Dedifferentiated amniotic fluid mesenchymal stem cell (primary cell): ENCODE results near the gene TPCN1.

Experiments used
- DNase-seq: peaks from one replicate; pipeline ENCODE4 v3.0.0-alpha.2; 2016; ENCODE audit errors: extremely low spot score

Gene TPCN1

DNA sequence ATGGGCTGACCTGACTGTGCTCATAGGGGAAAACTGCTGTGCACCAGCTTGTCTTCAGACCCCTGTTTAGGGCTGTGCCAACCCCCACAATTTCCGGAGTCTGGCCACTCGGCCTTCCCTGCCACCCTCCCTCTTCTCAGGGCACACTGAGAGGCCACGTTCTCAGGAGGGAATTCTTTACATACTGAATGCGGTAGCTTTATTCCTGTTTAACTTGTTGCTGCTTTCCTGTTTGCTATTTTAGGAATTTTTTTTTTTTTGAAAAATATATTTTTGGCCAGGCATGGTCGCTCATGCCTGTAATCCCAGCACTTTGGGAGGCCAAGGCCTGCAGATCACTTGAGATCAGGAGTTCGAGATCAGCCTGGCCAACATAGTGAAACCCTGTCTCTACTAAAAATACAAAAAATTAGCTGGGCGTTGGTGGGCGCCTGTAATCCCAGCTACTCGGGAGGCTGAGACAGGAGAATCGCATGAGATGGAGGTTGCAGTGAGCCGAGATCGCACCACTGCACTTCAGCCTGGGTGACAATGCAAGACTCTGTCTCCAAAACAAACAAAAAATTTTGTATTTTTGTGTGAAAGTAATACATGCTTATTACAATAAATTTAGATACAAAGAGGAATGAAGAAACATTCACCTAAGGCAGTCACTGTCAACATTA lies 39.5 kb downstream of the TPCN1 start:
- DNase-seq: no peak

DNA sequence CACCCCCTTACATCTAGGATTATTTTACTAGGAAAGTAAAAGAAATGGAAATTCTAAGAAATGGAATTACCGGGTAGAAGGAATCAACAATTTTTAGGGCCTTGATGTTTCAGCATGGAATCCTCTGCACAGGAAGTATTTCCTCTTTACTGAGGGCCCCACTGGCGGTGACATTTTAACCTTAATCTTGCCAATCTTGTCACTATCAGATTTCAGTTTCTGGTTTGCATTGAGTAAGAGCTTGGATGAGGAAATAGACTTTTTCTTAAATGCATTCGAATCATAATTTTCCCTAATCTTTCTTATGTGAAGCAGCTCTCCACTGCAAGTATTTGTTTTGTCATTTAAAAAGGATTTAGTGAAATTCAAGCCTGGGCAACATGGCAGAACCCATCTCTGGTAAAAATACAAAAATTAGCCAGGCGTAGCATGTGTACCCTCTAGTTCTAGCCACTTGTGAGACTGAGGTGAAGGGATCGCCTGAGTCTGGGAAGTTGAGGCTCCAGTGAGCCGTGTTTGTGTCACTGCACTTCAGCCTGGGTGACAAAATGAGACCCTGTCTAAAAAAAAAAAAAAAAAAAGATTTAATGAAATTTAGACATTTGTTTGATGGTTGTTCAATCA lies 40.7 kb downstream of the TPCN1 start:
- DNase-seq: no peak

DNA sequence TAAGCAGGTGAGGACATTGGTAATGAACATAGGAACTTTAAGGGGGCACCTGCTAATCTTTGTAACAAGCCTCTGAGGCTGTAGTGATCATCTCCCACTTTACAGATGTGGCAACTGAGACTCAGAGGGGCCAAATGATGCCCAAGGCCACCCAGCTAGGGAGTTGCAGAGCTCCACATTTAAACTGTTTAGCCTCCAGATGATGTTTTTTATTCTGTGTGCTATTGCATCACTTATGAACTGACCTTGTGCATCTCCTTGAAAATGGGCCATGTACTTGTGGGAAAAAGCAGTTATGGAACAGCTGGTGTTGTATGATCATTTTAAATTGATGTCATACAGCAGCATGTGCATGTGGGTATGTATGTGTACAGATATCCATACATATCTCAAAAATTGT lies 41.4 kb downstream of the TPCN1 start:
- DNase-seq: no peak

DNA sequence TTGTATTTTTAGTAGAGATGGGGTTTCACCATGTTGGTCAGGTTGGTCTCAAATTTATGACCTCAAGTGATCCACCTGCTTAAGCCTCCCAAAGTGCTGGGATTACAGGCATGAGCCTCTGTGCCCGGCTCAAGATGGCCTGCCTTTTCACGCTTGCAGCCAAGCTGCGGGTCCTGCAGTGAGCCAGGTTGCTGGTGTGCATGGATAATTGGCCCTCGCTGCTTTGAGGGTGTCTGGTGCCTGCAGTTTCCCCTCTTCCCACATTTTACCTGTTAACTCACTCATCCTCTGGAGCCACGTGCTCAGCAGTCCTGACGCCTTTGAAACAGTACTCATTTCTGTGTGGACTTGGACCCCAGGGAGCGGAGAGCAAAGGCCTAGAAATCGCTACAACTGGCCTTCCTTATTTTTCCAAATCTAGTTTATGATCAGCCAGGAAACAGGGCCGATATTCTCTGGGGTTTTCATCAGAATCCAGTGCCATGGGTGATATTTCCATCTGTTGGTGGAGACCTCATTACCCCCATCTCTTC lies 42.2 kb downstream of the TPCN1 start:
- DNase-seq: no peak

DNA sequence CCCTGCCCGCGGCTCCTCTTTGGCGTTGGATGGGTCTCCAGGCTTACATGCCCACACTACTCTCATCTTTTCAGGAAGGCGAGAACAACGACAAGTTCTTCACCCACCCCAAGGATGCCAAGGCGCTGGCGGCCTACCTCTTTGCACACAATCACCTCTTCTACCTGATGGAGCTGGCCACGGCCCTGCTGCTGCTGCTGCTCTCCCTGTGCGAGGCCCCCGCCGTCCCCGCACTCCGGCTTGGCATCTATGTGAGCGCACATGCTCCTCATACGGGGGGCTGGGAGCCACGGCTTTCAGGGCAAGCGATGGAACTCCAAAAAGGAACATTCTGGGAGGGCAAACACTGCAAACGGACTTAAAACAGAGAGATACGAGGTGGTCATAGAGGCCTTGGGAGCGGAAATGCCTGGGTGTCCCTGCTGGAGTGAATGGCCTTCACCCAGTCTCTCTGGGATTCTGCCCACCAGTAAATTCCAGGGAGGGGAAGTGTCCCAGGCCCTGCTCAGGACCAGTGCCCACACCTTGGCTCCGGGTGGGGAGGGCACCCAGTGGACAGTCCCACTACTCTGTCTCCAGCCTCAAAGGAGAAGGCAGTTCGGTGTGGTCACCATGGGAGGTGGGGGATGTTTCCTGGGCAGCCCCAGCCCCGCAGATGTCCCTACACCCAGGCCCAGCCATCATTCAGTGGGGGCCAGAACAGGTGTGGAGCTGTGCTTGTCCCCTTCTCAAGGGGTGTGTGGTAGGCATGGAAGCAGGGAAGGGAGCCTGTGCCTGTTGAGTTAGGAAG lies 45.0 kb downstream of the TPCN1 start:
- DNase-seq: no peak

DNA sequence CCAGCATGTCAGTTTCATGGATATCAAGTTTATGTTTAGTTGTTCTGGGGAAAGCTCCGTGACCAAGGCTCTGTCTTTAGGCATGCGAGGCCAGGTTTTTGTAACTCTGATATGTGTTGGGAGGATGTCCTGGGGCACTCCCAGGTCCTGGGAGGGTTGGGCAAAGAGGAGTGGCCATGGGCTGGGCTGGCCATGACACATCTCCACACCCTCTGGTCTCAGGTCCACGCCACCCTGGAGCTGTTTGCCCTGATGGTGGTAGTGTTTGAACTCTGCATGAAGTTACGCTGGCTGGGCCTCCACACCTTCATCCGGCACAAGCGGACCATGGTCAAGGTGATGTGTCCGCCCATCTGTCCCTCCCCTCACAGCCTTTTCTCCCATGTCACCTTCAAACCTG lies 46.4 kb downstream of the TPCN1 start:
- no peak for DNase-seq

DNA sequence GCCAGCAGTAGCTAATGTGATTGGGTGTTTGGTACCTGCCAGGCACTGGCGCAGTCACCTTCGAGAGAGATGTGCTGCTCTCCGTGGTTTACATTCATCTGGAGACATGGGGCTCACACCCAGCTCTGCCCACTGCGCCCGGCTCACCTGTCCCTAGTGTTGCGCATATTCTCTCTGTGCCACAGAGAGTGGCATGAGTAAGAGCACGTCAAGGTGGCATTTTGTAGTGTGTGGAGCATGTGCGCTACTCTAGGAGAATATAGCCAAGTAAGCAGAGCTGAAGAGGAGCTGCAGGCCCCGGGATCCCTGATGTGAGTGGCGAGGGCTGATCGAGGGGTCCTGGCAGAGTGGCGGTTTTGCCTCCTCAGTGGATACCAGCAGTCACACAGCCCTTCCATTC lies 46.9 kb downstream of the TPCN1 start:
- no peak for DNase-seq

DNA sequence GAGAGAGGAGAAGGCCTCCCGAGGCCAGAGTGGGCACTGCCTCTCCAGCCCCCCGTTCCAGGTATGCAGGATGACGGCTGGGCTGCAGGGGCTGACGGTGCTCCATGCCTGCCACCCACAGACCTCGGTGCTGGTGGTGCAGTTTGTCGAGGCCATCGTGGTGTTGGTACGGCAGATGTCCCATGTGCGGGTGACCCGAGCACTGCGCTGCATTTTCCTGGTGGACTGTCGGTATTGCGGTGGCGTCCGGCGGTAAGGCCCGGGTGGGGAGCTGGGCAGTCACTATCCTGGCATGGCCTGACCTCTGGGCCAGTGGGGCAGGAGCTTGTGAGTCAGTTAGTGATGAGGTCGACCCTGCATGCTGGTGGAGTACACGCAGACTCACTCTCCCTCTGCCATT lies 47.4 kb downstream of the TPCN1 start:
- DNase-seq: no peak

DNA sequence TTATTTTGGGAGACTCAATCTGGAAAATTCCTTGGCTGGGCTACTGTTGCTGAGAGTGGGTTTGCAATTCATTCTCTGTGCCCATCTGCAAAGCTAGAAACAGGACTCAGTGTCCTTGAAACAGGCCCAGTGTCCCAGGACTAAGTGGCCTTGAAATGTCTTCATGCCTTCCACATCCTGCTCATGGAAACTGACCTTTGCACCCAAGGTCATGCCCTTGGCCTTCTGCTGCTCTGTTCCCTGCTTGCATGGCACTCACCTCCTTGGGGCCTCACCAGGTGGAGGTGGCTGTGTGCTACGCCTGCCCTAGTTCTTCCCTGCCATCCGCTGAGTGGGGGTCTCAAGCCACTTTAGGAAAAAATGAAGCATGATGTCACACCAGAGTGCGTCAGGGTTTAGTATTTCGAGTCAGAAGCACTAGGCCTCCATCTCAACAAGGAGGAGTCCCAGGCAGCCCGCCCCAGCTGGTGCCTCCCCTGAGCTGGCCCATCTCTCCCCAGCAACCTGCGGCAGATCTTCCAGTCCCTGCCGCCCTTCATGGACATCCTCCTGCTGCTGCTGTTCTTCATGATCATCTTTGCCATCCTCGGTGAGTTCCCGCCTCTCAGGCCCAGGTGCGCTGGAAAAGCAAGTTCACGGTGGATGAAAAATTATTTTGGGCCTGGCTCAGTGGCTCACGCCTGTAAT lies 48.1 kb downstream of the TPCN1 start:
- no peak for DNase-seq

DNA sequence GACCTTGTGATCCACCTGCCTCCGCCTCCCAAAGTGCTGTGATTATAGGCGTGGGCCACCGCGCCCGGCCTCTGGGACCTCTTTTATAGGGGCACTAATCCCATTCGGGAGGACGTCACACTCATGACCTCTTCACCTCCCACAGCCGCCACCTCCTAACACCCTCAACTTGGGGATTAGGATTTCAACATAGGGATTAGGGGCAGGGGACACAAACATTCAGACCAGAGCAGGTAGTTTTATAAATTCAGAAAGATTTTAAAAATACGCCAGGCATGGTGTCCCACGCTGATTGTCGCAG lies 49.4 kb downstream of the TPCN1 start:
- DNase-seq: no peak

DNA sequence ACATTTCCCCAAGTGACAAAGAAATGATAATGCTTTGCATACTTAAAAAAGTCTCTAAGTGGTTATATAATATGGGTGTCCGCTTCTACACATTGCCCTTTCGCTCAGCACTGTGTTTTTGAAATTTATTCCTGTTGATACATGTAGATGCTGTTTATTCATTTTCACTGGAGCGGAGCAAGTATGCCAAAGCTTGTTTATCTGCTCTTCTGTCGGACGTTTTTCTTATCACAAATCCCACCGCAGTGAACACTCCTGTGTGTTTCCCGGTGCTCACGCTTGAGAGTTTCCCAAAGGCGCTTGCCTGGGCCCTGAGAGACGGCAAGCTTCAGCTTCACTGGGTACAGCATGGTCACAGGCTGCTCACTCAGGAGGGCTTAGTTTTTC lies 50.2 kb downstream of the TPCN1 start:
- DNase-seq: no peak

DNA sequence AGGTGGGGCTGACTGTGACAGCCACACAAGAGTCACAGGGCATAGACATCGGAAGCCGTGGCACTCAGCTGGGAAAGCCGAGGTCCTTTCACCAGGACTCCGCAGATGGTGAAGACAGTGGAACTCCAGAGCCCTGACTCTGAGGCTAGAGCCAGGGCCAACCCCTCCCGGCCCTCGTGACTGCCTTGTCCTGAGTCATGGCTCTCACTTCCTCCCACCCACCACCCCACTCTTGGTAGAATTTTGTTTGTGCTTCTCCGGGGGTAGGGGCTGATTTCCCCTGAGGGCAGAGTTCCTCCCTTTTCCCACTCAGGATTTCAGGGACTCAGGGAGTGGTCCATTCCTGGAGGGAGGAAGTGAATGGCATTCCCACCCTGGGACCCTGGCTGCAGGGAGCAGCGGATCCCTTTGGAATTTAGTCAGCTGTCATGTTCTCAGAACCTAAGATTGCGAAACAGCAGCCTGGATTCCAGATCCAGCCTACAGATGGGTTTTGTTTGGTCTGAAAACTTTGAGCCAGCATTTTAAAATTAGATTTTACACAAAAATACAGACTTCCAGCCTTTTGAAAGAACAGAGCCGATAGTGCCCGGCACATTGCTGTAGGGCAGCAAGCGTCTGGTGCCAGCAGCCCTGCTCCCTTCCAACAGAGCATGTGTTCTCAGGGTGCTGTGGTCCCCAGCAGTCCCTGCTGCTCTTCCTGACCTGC lies 50.7 kb downstream of the TPCN1 start:
- DNase-seq: peak; percentile 82

DNA sequence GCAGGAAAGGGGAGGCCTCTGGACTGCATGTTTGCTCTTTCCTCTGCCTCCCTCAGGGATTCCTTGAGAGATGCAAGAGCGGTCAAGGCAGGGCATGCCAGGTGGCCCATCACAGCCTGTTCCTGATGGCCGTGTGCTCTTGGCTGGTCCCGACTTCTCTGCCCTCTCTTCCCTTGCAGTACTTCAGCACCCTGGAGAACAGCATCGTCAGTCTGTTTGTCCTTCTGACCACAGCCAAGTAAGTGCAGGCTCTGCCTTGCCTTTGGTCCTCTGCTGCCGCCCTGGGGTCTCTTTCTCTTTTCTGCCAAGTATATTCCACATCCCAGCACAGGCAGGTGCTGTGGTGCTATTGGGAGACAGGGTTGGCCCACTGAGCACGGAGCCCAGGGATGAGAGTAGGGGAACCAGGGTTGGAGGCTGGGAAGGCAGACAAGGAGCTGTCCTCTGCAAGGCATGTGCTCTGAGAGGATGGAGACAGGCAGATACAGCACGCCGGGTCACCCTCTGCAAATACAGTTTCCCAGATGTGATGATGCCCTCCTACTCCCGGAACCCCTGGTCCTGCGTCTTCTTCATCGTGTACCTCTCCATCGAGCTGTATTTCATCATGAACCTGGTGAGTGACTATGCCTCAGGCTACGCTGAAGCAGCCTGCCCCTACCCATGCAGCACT lies 51.9 kb downstream of the TPCN1 start:
- DNase-seq: no peak

DNA sequence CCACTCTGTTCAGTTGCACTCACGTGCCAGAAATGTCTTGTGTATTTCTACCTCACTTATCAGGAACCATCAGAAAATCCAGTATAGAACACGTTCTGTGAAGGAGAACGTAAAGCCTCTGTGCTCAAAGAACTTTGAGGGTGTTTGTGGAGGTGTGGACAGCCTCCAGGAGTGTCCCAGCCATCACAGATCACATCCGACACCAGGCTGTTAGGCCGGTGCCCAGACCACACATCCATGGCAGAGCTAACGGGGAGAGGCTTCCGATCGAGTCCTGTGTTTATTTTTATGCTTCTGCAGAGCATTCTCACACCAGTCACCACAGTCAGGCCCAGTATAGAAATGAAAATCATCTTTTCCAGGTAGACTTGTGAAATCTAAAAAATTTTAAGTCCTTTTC lies 53.6 kb downstream of the TPCN1 start:
- no peak for DNase-seq

DNA sequence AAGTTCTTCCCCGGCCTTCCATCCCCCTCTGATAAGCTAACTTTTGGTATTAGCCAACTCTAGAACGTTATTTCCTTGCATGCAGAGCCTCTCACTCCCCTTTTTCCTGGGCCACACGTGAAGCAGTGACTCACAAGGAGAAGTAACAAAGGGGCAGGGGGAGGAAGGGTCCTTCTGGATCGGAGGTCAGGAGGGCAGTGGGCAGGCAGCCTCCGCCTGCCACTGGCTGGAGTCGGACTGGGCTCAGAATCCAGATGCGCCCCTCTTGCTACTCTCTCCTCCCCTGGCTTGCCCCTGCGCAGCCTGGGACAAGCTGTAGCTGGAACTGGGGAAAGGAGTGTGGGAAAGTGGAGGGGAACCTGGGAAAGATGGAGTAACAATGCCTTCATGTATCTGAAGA lies 55.0 kb downstream of the TPCN1 start:
- DNase-seq: no peak

DNA sequence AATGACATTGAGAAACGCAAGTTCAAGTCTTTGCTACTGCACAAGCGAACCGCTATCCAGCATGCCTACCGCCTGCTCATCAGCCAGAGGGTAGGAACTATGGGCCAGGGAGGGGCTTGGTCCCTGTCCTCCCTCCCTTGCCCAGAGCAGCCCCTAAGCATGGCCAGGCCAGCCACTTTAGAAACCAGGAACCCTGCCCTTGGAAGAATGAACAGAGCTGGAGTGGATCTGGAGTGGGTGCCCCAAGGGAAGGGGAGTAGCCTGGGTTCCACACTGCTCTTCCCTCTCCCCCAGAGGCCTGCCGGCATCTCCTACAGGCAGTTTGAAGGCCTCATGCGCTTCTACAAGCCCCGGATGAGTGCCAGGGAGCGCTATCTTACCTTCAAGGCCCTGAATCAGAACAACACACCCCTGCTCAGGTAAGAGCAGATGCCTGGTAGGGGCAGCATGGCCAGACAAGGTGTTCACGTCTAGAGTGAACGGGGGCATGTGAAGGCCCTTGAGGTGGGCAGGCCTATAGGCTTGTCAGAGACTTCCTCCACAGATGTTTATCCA lies 55.8 kb downstream of the TPCN1 start:
- no peak for DNase-seq

DNA sequence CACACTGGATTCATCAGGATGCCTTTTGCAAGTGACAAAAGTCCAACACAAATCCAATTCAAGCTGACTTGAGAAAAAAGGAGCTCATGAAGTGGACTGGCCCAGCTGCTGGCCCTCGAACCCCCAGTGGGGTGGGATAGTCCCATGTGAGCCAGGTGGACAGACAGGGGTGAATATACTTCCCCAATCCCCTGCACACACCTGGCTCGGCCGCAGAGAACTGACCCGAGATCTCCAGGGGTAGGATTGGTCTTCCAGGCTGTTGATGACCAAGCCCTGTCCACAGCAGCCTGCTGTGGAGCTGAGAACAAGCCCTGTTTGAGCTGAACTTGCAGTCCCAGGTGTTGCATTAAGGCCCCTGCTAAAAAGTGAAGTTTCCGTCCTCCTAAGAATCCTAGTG lies 56.2 kb downstream of the TPCN1 start:
- no peak for DNase-seq

DNA sequence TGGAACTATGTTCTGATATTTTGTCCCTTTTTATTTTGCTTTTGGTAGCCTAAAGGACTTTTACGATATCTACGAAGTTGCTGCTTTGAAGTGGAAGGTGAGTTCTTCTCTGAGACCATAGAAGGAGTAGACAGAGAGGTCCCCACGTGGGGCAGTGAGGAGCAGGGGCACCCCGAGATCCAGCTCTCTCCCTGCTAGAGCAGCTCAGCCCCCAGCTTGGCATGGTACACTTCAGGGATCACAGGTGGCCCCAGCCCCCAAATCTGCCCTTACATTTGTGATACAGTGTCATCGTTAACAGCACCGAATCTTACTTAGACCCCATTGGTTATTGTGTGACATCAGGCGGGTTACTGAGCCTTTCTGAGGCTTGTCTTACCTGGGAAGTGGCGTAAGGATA lies 56.9 kb downstream of the TPCN1 start:
- no peak for DNase-seq

DNA sequence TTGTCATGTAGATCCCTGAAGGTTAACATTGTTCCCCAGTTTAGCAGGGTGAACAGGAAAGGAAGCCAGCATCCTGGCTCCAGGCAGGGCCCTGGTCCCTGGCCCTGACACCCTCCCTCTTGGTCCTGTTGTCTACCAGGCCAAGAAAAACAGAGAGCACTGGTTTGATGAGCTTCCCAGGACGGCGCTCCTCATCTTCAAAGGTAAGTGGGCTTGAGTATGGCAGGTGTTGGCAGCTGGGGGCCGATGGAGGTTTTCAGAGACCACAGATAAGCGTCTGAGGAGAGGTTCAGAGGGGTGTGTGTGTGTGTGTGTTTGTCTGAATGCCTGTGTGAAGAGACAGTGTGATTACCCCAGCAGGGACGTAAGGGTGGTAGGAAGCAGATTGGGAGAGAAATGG lies 57.4 kb downstream of the TPCN1 start:
- no peak for DNase-seq

DNA sequence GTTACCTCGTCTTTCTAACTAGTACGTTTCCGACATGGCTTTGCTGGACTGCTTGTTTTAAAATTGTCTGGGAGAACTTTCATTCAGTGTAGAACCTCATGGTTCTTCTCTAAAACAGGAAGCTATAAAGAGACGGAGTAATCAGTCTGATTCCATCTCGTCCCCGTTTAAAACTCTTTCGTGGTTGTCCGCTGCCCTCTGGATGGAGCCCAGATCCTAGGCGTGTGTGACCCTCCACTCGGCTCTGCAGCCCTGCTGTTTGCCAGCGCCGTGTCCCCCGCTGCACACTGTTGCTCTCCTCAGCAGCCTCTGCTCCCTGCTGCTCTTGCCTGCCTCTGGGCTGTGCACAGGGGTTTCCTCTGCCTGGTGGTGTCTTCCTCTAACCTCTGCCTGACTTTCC lies 63.5 kb downstream of the TPCN1 start:
- DNase-seq: no peak
